Measurements from ENCODE around the gene NAALADL2.
"Not testable (repeated sequence)": the region's sequence is repeated elsewhere in the genome, so short reads cannot be mapped to it uniquely, and the experiment has no call there.

- not testable (repeated sequence) for TF ChIP-seq CTCF (IDR thresholded peaks at IDR 0.05 in 4 of 5, conservative IDR thresholded peaks at IDR 0.05 in 1 of 5); POLR2A (IDR thresholded peaks at IDR 0.05)
Observed at GRCh38 chr3:175173117-175173516, 314.0 kb downstream of the NAALADL2 start.

Data from gastrocnemius medialis (tissue), 4 donors.